Colonic mucosa (tissue), 4 donors: ENCODE results near the gene ZCCHC9. TPM values are rescaled to one million over a fixed set of nuclear protein-coding genes. Genes with fewer than 3 reads are reported as not detected.
A peak's percentile ranks its signal among the peaks of the same experiment; 100 is the strongest.

Experiments used
- DNase-seq: peaks from one replicate; pipeline ENCODE4 v3.0.0-alpha.2; 2020
- H3K27ac ChIP-seq: fragments of 200-600 bp; one replicate; pipeline ENCODE4 v1.8.0; 2021
- H3K27me3 ChIP-seq: fragments of 200-600 bp; one replicate; pipeline ENCODE4 v1.8.0; 2021
- H3K36me3 ChIP-seq: fragments of 200-600 bp; one replicate; pipeline ENCODE4 v1.8.0; 2021
- H3K4me1 ChIP-seq: fragments of 200-600 bp; one replicate; pipeline ENCODE4 v1.8.0; 2021; ENCODE audit warnings: mild to moderate bottlenecking
- H3K4me3 ChIP-seq: fragments of 200-600 bp; one replicate; pipeline ENCODE4 v1.8.0; 2021
- H3K9ac ChIP-seq, 2 donors: one replicate each; pipeline ENCODE4 v1.7.0; 2013; ENCODE audit warnings: control low read depth in 2 of 2, low read depth in 2 of 2, low read length in 2 of 2
- H3K9me3 ChIP-seq: fragments of 200-600 bp; one replicate; pipeline ENCODE4 v1.8.0; 2021
- intact Hi-C: fragments of 100-400 bp; cut with DNase I; formaldehyde crosslinking; loops from one replicate; pipeline ENCODE4 v1.14.1; 2022
- total RNA-seq, 2 donors: library from RNA; stranded (reverse); fragmentation: NEBNext Ultra II Directional in 1 of 2; extraction: Animal tissue kit (Norgen Biotek cat#: 25700) in 1 of 2; gene quantifications; one replicate each; pipeline ENCODE4 v1.2.1, GENCODE V29; 2021
- TF ChIP-seq, protein P1 (sequence below): fragments of 200-600 bp; IDR thresholded peaks from one replicate; pipeline ENCODE4 v1.8.0; 2022; ENCODE audit warnings: antibody characterized with exemption, mild to moderate bottlenecking
- donor health status: healthy.
- donor health status: DM: no; HTN: no; CAD: no.
- donor health status: DM: no; HTN: no; CAD: no.

The ZCCHC9 gene
- total RNA-seq, 2 donors from 2014 or later = 21.7 to 24.9 TPM

DNA sequence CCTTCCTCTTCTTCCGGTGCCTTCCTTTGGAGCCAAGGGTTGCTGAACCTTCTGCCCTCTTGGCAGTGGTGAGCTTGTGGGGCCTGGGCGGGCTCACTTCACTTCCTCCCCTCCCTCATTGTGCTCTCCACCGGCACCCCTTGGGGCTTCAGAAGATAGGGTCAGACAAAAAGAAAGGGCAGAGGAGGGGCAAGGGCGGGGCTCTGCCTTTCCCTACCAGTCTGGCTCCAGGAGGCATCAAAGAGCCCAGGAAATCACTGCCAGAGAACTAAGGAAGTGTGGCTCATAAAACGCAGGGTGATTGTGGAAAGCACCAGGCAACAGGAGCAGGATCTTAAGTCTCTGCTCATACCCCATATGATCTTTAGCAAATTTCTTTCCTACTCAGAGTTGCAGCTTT lies 57.7 kb downstream of the ZCCHC9 start:
- TF ChIP-seq, protein P1, sequence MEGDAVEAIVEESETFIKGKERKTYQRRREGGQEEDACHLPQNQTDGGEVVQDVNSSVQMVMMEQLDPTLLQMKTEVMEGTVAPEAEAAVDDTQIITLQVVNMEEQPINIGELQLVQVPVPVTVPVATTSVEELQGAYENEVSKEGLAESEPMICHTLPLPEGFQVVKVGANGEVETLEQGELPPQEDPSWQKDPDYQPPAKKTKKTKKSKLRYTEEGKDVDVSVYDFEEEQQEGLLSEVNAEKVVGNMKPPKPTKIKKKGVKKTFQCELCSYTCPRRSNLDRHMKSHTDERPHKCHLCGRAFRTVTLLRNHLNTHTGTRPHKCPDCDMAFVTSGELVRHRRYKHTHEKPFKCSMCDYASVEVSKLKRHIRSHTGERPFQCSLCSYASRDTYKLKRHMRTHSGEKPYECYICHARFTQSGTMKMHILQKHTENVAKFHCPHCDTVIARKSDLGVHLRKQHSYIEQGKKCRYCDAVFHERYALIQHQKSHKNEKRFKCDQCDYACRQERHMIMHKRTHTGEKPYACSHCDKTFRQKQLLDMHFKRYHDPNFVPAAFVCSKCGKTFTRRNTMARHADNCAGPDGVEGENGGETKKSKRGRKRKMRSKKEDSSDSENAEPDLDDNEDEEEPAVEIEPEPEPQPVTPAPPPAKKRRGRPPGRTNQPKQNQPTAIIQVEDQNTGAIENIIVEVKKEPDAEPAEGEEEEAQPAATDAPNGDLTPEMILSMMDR = no peak
- intact Hi-C loops = no loop called here
- H3K9me3 ChIP-seq = no peaks in the 10 kb centered on the region
- H3K4me3 ChIP-seq = no peak overlapping the region
- H3K9ac ChIP-seq = no peak overlapping the region
- peak; percentile 25 for DNase-seq
- no peaks in the 10 kb centered on the region for H3K36me3 ChIP-seq
- no peak overlapping the region for H3K27ac ChIP-seq
- H3K4me1 ChIP-seq = no peaks in the 10 kb centered on the region
- no peaks in the 10 kb centered on the region for H3K27me3 ChIP-seq

DNA sequence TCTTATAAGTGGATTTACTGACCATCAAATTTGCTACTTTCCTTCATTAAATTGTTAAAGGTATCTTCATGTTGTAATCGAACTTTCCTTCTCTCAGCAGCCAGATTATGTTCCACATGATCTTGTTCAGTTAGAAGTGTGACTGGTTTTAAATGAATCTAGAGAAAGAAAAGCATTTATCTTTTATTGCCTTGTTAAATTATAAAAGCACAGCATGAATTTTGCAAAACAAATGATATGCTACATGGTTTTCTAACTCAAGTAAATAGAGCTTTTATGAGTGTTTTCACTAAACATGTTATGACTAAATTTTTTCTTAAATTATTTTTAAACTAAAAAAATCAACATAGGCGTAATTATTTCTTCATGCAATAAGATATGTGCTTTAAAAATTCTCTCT lies 58.5 kb downstream of the ZCCHC9 start:
- intact Hi-C loops = no loop called here
- Histone ChIP-seq H3K4me3 (no peak overlapping the region), H3K27ac (no peak overlapping the region), H3K27me3 (no peaks in the 10 kb centered on the region), H3K9ac (no peak overlapping the region), H3K9me3 (no peaks in the 10 kb centered on the region), H3K36me3 (no peaks in the 10 kb centered on the region), H3K4me1 (no peaks in the 10 kb centered on the region)
- TF ChIP-seq, protein P1 = no peak
- DNase-seq = no peak

DNA sequence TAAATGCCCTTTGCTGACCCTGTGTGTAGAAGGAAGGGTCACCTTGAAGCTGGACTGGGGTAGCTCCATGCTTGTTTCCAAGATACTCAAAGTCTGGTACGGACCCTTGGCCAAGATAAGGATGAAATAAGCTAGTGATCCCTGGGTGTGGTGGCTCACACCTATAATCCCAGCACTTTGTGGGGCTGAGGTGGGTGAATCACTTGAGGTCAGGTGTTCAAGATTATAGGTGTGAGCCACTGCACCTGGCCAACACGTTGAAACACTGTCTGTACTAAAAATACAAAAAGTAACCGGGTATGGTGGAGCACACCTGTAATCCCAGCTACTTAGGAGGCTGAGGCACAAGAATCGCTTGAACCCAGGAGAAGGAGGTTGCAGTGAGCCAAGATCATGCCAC lies 59.3 kb downstream of the ZCCHC9 start:
- H3K4me1 ChIP-seq = no peaks in the 10 kb centered on the region
- H3K4me3 ChIP-seq = no peak overlapping the region
- no peak overlapping the region for H3K9ac ChIP-seq
- DNase-seq = no peak
- intact Hi-C loops = no loop called here
- H3K9me3 ChIP-seq = no peaks in the 10 kb centered on the region
- H3K27me3 ChIP-seq = no peaks in the 10 kb centered on the region
- TF ChIP-seq, protein P1 = no peak
- no peaks in the 10 kb centered on the region for H3K36me3 ChIP-seq
- no peak overlapping the region for H3K27ac ChIP-seq

- intact Hi-C loops = no loop called here
- H3K27me3 ChIP-seq = no peaks in the 10 kb centered on the region
- no peak for DNase-seq
- no peaks in the 10 kb centered on the region for H3K36me3 ChIP-seq
- H3K27ac ChIP-seq = no peak overlapping the region
- no peaks in the 10 kb centered on the region for H3K4me1 ChIP-seq
- no peak overlapping the region for H3K9ac ChIP-seq
- no peak overlapping the region for H3K4me3 ChIP-seq
- no peaks in the 10 kb centered on the region for H3K9me3 ChIP-seq
- TF ChIP-seq, protein P1 = no peak
These were observed 60.2 kb downstream of the ZCCHC9 start for GRCh38 chr5:81361600-81361999.

Other genes starting within 250 kb of the ZCCHC9 start
- 1 to 10 TPM in 1 of 2 donors, under 1 TPM in 1; 0.40 to 2.0 TPM for gene CKMT2, start 68.3 kb upstream of the ZCCHC9 start, total RNA-seq
- gene ACOT12, start 92.5 kb downstream of the ZCCHC9 start, total RNA-seq = not detected